Mucosa of descending colon (tissue), 3 donors: ENCODE measurements around the gene SLC25A25. TPM values are rescaled to one million over a fixed set of nuclear protein-coding genes. Genes with fewer than 3 reads are reported as not detected.

Source experiments
- ATAC-seq: fragments of 200-7000 bp; cut with Tn5 transposase; one replicate; pipeline ENCODE4 v1.9.1; 2020; ENCODE audit warnings: mild to moderate bottlenecking, moderate library complexity
- DNase-seq, 3 donors: peaks; one replicate each; pipeline ENCODE4 v3.0.0-alpha.2; 2020
- H3K36me3 ChIP-seq: fragments of 200-600 bp; one replicate; pipeline ENCODE4 v1.8.0; 2021; ENCODE audit warnings: low read depth, mild to moderate bottlenecking
- H3K4me1 ChIP-seq: fragments of 200-600 bp; one replicate; pipeline ENCODE4 v1.8.0; 2021; ENCODE audit warnings: low read depth, mild to moderate bottlenecking
- H3K4me3 ChIP-seq: fragments of 200-600 bp; one replicate; pipeline ENCODE4 v1.8.0; 2021; ENCODE audit warnings: mild to moderate bottlenecking
- H3K9me3 ChIP-seq: fragments of 200-600 bp; one replicate; pipeline ENCODE4 v1.8.0; 2021; ENCODE audit warnings: mild to moderate bottlenecking
- intact Hi-C, 2 donors: fragments of 100-400 bp; cut with DNase I in 1 of 2; cut with micrococcal nuclease in 1 of 2; formaldehyde crosslinking; loops; one replicate each; pipeline versions ENCODE4 v1.11.0 to v1.11.1; 2022; cut with DNase I, micrococcal nuclease
- total RNA-seq, 3 donors: library from RNA; stranded (reverse); fragmentation: NEBNext Ultra II Directional in 2 of 3; extraction: Animal tissue kit (Norgen Biotek cat#: 25700) in 2 of 3; gene quantifications; one replicate each; pipeline versions ENCODE4 v1.2.1 to v1.2.4, GENCODE V29; 2021 to 2023
- TF ChIP-seq, protein P1 (sequence below): fragments of 200-600 bp; IDR thresholded peaks from one replicate; pipeline ENCODE4 v1.8.0; 2022; ENCODE audit warnings: antibody characterized with exemption, mild to moderate bottlenecking
- donor health status: DM: no; HTN: no; CAD: no; lungs with moderate emphysema.
- donor health status: DM: no; HTN: no; CAD: no.
- donor health status: DM: no; HTN: yes; CAD: no.

SLC25A25 gene
- total RNA-seq, 3 donors from 2014 or later, result 19.1 to 27.3 (median 21.3) TPM

GRCh38 chr9:128097543-128098296 is 29.7 kb downstream of the SLC25A25 start:
- peak; percentile 1 for ATAC-seq
- Histone ChIP-seq H3K9me3 (no peaks in the 10 kb centered on the region), H3K4me3 (no peak overlapping the region), H3K4me1 (peaks cover 59% of the 10 kb centered on the region), H3K36me3 (peaks cover 10% of the 10 kb centered on the region)
- DNase-seq, result peak in 1 of 3 donors; percentile 53
- intact Hi-C loops, result no loop called here
- TF ChIP-seq, protein P1, sequence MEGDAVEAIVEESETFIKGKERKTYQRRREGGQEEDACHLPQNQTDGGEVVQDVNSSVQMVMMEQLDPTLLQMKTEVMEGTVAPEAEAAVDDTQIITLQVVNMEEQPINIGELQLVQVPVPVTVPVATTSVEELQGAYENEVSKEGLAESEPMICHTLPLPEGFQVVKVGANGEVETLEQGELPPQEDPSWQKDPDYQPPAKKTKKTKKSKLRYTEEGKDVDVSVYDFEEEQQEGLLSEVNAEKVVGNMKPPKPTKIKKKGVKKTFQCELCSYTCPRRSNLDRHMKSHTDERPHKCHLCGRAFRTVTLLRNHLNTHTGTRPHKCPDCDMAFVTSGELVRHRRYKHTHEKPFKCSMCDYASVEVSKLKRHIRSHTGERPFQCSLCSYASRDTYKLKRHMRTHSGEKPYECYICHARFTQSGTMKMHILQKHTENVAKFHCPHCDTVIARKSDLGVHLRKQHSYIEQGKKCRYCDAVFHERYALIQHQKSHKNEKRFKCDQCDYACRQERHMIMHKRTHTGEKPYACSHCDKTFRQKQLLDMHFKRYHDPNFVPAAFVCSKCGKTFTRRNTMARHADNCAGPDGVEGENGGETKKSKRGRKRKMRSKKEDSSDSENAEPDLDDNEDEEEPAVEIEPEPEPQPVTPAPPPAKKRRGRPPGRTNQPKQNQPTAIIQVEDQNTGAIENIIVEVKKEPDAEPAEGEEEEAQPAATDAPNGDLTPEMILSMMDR, result no peak

GRCh38 chr9:128098297-128099230 is 30.5 kb downstream of the SLC25A25 start:
- H3K36me3 ChIP-seq, result peaks cover 10% of the 10 kb centered on the region
- intact Hi-C loops, result no loop called here
- ATAC-seq (peak; percentile 80), DNase-seq (peak; percentile 90 to 97 (median 94))
- H3K4me3 ChIP-seq, result no peak overlapping the region
- TF ChIP-seq, protein P1, result no peak
- peaks cover 55% of the 10 kb centered on the region for H3K4me1 ChIP-seq
- no peaks in the 10 kb centered on the region for H3K9me3 ChIP-seq

GRCh38 chr9:128099231-128099931 is 31.3 kb downstream of the SLC25A25 start:
- intact Hi-C loops, result no loop called here
- DNase-seq (peak in 2 of 3 donors; percentile 55 to 57), ATAC-seq (peak; percentile 11)
- Histone ChIP-seq H3K36me3 (peaks cover 10% of the 10 kb centered on the region), H3K9me3 (no peaks in the 10 kb centered on the region), H3K4me1 (peaks cover 54% of the 10 kb centered on the region), H3K4me3 (no peak overlapping the region)
- TF ChIP-seq, protein P1, result no peak

DNA sequence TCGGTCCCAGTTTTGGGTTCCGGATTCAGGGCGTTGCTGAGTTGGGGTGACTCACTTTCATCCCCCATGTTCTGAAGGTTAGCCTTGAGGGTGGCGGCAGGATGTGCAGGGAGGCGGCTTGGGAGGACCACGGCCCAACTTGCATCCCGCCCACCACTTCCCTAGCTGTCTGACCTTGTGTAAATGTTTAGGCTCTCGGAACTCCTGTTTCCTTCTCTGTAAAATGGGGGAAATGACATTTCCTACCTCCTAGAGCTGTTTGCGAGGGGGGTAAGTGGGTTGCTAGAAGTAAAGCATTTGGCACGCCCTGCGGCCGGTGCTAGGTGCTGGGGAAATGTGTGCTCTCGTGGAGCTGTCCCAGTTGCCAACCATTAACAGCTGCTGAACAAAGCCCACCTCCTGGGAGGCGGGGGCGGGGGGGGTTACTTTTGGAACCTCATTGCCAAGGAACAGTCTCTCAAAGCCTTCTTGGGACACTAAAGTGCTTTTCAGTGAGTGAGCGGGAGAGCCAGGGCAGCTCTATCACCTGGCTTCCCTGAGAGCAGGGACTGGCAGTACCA is 32.0 kb downstream of the SLC25A25 start:
- H3K9me3 ChIP-seq, result no peaks in the 10 kb centered on the region
- peaks cover 10% of the 10 kb centered on the region for H3K36me3 ChIP-seq
- no peak overlapping the region for H3K4me3 ChIP-seq
- DNase-seq (peak in 2 of 3 donors; percentile 43 to 51), ATAC-seq (no peak)
- peaks cover 50% of the 10 kb centered on the region for H3K4me1 ChIP-seq
- intact Hi-C loops, result no loop called here
- TF ChIP-seq, protein P1, result no peak

DNA sequence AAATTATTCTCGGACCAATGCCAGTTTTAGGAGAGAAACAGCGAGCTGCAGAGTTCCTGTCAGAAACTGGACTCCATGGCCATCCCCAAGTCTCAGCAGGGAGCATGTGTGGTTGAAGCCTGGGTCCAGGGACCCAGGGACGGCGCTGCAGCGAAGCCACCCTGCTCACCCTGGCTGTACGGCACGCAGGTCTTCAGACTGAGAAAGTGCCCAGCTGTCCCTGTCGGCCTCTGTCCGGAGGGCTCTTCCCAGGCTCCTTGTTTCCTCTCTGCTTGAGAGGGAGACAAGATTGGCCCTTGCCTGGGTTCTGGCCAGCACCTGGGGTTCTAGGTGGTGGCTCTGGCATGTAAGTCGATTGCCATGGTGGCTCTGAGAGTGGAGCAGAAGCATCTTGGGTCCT is 32.5 kb downstream of the SLC25A25 start:
- Histone ChIP-seq H3K4me1 (peaks cover 49% of the 10 kb centered on the region), H3K9me3 (no peaks in the 10 kb centered on the region), H3K4me3 (no peak overlapping the region), H3K36me3 (peaks cover 10% of the 10 kb centered on the region)
- TF ChIP-seq, protein P1, result no peak
- DNase-seq (peak in 2 of 3 donors; percentile 23 to 34), ATAC-seq (no peak)
- intact Hi-C loops, result no loop called here
